ENCODE measurements around the gene SCFD2.

DNA sequence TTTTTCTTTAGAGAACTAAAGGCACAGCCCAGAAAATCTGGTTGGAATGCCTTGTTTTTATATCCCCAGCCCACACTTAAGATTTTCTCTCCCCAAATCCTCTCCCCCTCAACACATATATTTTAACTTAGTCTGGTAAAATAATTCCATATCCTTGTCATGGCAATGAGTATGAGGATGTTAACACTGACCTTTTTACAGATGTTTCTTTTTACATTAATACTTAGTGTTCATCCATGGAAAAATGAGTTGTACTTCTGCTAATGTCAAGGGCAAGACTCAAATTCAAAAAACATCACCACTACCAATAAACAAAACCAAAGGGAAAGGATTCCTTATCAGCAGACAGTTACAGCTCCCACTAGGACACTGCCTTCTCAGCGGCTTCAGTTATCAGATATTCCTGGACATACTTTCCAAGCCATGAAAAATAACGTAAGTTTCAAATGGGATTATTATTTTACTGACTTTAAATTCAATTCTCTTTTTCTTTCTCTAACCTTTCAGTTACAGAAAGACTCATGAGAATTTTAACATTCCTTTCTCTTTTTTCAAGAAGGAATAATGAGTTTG is 420.4 kb downstream of the SCFD2 start:
- TF ChIP-seq CTCF (IDR thresholded peaks at IDR 0.05) (no peak), EP300 (IDR thresholded peaks at IDR 0.05; ENCODE audit: borderline replicate concordance in 1 of 2, low read depth in 1 of 2, low read length in 1 of 2) (no peak), JUND (IDR thresholded peaks at IDR 0.05) (no peak), FOXM1 (IDR thresholded peaks at IDR 0.05; ENCODE audit: low read depth) (no peak), GABPA (IDR thresholded peaks at IDR 0.05; ENCODE audit: low read depth) (no peak), POLR2AphosphoS5 (IDR thresholded peaks at IDR 0.05; ENCODE audit: low read depth, low read length) (no peak), RAD21 (IDR thresholded peaks at IDR 0.05; ENCODE audit: low read length) (no peak), REST (IDR thresholded peaks at IDR 0.05; ENCODE audit: low read depth, low read length) (no peak), EZH2phosphoT487 (IDR thresholded peaks at IDR 0.05; ENCODE audit: borderline replicate concordance, low read depth) (no peak)
